Body of pancreas (tissue), 4 donors: Measurements from ENCODE around the gene GDF2.

ENCODE experiments used
- POLR2A ChIP-seq, 3 donors: fragments of 450-650 bp; IDR thresholded peaks; one replicate each; pipeline ENCODE4 v1.6.1; 2016; ENCODE audit warnings: antibody characterized with exemption in 3 of 3, mild to moderate bottlenecking in 2 of 3
- TF ChIP-seq, protein P1 (sequence below), 7 experiments: fragments of 450-650 bp in 4 of 7; fragments of 200-600 bp in 3 of 7; sonication (generic) in 3 of 7; IDR thresholded peaks; one replicate each; pipeline ENCODE4 v1.5.1; 2016 to 2019; ENCODE audit warnings: antibody characterized with exemption in 7 of 7

DNA sequence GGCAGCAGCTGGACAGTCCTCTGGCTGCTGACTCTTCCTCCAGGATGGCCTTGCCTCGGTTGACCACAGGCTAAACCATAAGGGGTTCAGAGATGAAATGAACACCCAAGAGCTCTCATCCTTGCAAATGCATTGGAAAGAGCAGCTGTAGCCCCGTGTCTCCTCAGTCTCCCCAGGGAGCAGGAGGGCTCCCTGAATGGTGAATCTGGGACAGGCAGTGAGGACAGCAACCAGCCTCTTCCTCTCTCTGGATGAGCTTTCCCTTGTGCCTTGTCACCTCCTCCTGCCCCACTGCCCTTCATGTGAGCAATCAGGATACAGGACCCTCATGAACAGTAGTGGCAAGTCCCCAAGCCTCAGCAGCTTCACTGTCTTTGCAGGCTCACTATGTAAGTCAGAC, 46.2 kb upstream of the GDF2 start:
- TF ChIP-seq POLR2A (IDR thresholded peaks at IDR 0.05) = no peak
- TF ChIP-seq, protein P1, sequence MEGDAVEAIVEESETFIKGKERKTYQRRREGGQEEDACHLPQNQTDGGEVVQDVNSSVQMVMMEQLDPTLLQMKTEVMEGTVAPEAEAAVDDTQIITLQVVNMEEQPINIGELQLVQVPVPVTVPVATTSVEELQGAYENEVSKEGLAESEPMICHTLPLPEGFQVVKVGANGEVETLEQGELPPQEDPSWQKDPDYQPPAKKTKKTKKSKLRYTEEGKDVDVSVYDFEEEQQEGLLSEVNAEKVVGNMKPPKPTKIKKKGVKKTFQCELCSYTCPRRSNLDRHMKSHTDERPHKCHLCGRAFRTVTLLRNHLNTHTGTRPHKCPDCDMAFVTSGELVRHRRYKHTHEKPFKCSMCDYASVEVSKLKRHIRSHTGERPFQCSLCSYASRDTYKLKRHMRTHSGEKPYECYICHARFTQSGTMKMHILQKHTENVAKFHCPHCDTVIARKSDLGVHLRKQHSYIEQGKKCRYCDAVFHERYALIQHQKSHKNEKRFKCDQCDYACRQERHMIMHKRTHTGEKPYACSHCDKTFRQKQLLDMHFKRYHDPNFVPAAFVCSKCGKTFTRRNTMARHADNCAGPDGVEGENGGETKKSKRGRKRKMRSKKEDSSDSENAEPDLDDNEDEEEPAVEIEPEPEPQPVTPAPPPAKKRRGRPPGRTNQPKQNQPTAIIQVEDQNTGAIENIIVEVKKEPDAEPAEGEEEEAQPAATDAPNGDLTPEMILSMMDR (IDR thresholded peaks at IDR 0.05) = no peak
